ENCODE data around the gene CSTB. TPM values are rescaled to one million over a fixed set of nuclear protein-coding genes. Genes with fewer than 3 reads are reported as not detected.

Gene CSTB
- total and polyA plus RNA-seq, 12 donors: 9.5 to 143 (median 60.6) TPM

- Histone ChIP-seq H3K4me3 (no peak overlapping the region), H3K27me3 (no peaks in the 10 kb centered on the region), H3K4me1 (replicated peaks in 1 of 2) (no peaks in the 10 kb centered on the region), H3K9me3 (replicated peaks in 1 of 3) (no peaks in the 10 kb centered on the region), H3K27ac (no peak overlapping the region), H3K36me3 (replicated peaks in 1 of 2) (peaks cover 0 to 62% of the 10 kb centered on the region in 2 donors)
- intact Hi-C loops (cut with DNase I): loop anchor here in 1 of 2 donors (10.0 kb wide), 1 partner anchor 142 kb away; no protein-coding TSS in a partner anchor
- no peak for DNase-seq
- TF ChIP-seq CTCF (IDR thresholded peaks at IDR 0.05): no peak
- no peak for TF ChIP-seq POLR2A (IDR thresholded peaks at IDR 0.05)
- WGBS, 4 donors: 86 to 94% (median 89%) methylated on average over 9 to 14 of the region's 14 CpGs
Measured at GRCh38 chr21:43802713-43803313, 26.7 kb upstream of the CSTB start.

DNA sequence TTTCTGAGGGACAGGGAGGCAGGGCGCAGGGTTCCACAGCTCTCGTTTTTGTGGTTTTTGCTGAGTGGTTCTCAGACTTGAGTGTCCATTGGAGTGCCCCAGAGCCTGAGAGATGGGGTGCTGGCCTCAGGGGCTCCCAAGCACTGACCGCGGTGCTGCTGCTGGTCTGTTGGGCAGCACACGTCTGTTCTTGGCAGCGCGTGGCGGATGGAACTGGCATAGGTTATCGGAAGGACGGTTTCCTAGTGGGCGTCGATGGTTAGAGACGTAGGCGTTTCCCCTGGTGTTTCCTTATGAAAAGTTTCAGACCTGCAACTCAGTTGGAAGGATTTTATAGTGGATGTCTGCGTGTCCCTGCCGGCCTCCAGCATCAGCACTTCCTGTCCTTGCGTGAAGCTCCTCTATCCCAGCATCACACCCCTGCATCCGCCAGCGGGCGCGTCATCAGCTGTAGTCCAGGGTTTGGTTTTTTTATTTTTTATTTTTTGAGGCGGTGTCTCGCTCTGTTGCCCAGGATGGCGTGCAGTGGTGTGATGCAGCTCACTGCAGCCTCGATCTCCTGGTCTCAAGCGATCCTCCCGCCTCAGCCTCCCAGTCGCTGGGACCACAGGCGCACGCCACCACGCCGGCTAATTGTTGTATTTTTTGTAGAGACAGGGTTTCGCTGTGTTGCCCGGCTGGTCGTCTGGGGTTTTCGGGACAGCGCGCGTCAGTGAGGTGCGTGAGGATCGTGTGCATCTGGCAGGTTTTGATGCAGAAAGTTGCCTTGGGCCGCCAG, 25.1 kb upstream of the CSTB start:
- Histone ChIP-seq H3K27me3 (no peaks in the 10 kb centered on the region), H3K27ac (no peak overlapping the region), H3K9me3 (replicated peaks in 1 of 3) (no peaks in the 10 kb centered on the region), H3K4me1 (replicated peaks in 1 of 2) (no peaks in the 10 kb centered on the region), H3K4me3 (no peak overlapping the region), H3K36me3 (replicated peaks in 1 of 2) (peaks cover 0 to 78% of the 10 kb centered on the region in 2 donors)
- DNase-seq: no peak
- intact Hi-C loops (cut with DNase I): loop anchor here in 1 of 2 donors (10.0 kb wide), 1 partner anchor 144 kb away; no protein-coding TSS in a partner anchor
- WGBS, 4 donors: 95 to 97% (median 96%) methylated on average over 41 to 42 of the region's 42 CpGs
- TF ChIP-seq CTCF (IDR thresholded peaks at IDR 0.05) (no peak), POLR2A (IDR thresholded peaks at IDR 0.05) (no peak)

DNA sequence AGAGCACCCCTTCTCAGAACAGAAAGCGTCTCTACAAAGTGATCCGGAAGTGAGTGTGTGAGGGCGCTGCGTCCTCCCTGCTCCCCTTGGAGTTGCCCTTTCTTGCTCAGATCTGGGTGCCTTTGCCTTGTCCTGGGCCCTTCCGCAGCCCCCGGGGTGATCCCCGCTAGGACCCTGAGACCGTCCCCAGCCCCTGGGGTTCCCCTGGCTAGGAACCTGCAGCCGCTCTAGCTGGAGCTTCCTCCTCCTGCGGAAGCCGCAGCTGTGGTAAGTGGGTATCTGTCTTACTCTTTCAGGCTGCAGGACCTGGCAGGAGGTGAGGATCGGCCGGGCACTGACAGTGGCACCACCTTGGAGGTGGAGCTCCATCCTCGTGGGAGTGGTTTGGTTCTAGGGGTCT, 24.5 kb upstream of the CSTB start:
- TF ChIP-seq CTCF (IDR thresholded peaks at IDR 0.05) (no peak), POLR2A (IDR thresholded peaks at IDR 0.05) (no peak)
- no peak overlapping the region for H3K27ac ChIP-seq
- H3K9me3 ChIP-seq (replicated peaks in 1 of 3): no peaks in the 10 kb centered on the region
- no peaks in the 10 kb centered on the region for H3K4me1 ChIP-seq (replicated peaks in 1 of 2)
- intact Hi-C loops (cut with DNase I): loop anchor here in 1 of 2 donors (10.0 kb wide), 1 partner anchor 144 kb away; no protein-coding TSS in a partner anchor
- no peak overlapping the region for H3K4me3 ChIP-seq
- WGBS, 4 donors: 92 to 98% (median 96%) methylated on average over 11 to 14 of the region's 14 CpGs
- H3K36me3 ChIP-seq (replicated peaks in 1 of 2): peaks cover 0 to 84% of the 10 kb centered on the region in 2 donors
- no peaks in the 10 kb centered on the region for H3K27me3 ChIP-seq
- DNase-seq: no peak

- no peak for DNase-seq
- intact Hi-C loops (cut with DNase I): loop anchor here in 1 of 2 donors (10.0 kb wide), 1 partner anchor 145 kb away; no protein-coding TSS in a partner anchor
Measured at GRCh38 chr21:43800124-43800523, 24.0 kb upstream of the CSTB start.

More at GRCh38 chr21:43800124-43800523, 24.0 kb upstream of the CSTB start:
- Histone ChIP-seq H3K4me3 (no peak overlapping the region), H3K9me3 (replicated peaks in 1 of 3) (no peaks in the 10 kb centered on the region), H3K4me1 (replicated peaks in 1 of 2) (no peaks in the 10 kb centered on the region), H3K27ac (no peak overlapping the region), H3K36me3 (replicated peaks in 1 of 2) (peaks cover 0 to 89% of the 10 kb centered on the region in 2 donors), H3K27me3 (no peaks in the 10 kb centered on the region)
- no peak for TF ChIP-seq CTCF (IDR thresholded peaks at IDR 0.05)
- TF ChIP-seq POLR2A (IDR thresholded peaks at IDR 0.05): no peak
- 94 to 96% (median 95%) methylated on average over 10 to 17 of the region's 17 CpGs for WGBS, 4 donors

All from adrenal gland (tissue), 12 donors.